Activated naive CD4-positive, alpha-beta T cell treated with anti-CD3 and anti-CD28 coated beads, Interleukin-2, amount 50 U/mL, for 72 hours (primary cell): ENCODE results near the gene PLXND1. TPM values are rescaled to one million over a fixed set of nuclear protein-coding genes. Genes with fewer than 3 reads are reported as not detected.

Experiments
- ATAC-seq, 2 donors: fragments of 150-1000 bp; cut with Tn5 transposase; 2 replicates each; pipeline ENCODE4 v1.10.0; 2021; ENCODE audit warnings: mild to moderate bottlenecking in 2 of 2, moderate library complexity in 2 of 2
- DNase-seq, 2 donors: peaks; one replicate each; pipeline ENCODE4 v3.0.0; 2021 to 2022; ENCODE audit warnings: low spot score in 2 of 2
- H3K27ac Mint-ChIP-seq, 2 donors: one replicate each; pipeline ENCODE4 v1.8.0; 2022; ENCODE audit warnings: mild to moderate bottlenecking in 2 of 2, mixed read lengths in 2 of 2
- H3K36me3 Mint-ChIP-seq, 2 donors: one replicate each; pipeline ENCODE4 v1.8.0; 2022; ENCODE audit warnings: mixed read lengths in 2 of 2
- H3K9me3 Mint-ChIP-seq, 2 donors: one replicate each; pipeline ENCODE4 v1.8.0; 2022; ENCODE audit warnings: mixed read lengths in 2 of 2
- total RNA-seq, 2 donors: library from RNA; stranded (reverse); gene quantifications; one replicate each; pipeline ENCODE4 v1.2.3, GENCODE V29; 2022

Gene PLXND1
- total RNA-seq, 2 donors from 2014 or later, result 3.5 to 5.7 TPM

DNA sequence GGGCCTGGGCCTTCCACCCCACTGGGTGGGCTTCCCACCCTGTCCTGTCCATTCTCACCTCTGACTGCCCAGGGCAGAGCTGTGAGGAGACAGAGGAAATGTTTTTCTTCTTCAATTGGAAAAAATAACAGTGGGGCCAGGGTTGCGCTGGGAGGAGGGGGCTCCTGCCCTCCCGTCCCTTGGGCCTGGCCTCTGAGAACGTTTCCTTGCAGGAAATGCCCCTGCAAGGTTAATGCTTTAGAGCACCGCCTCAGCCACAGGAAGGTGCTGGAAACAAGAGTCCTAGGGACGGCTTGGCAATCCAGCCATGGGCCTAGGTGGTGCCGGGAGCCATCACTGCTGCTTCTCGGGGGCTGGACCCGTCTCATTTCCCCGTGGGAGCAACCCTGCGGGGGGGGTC lies 3.8 kb upstream of the PLXND1 start:
- DNase-seq (no peak), ATAC-seq (no peak)
- no peak overlapping the region for H3K27ac Mint-ChIP-seq
- H3K36me3 Mint-ChIP-seq, result peaks cover 0 to 6% of the 10 kb centered on the region in 2 donors
- no peaks in the 10 kb centered on the region for H3K9me3 Mint-ChIP-seq

DNA sequence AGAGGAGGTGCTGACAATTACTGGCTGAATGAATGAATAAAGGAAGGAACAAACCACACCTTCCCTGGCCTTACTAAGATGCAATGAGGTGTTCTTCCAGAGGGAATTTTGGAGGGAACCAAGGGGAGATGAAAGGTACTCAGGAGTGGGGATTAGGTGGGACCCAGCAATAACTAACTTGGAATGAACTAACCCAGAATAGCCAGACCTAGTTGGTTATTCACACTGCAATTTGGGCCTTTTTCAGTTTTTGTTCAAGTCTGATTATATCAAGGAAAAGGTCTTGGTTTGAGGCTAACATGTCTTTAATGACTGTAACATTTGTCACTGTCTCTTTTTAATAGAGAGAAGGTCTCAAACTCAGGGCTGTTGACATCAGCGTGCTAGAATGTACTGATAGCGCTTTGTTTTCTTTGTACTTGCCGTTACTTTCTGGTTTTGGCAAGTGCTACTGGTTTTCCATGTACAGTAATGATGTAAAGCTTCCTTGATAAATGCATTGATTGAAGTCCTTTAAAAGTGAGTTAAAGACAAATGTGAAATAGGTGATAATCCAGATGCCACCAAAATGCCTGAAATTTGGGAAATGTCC lies 3.2 kb upstream of the PLXND1 start:
- no peak for ATAC-seq
- no peak overlapping the region for H3K27ac Mint-ChIP-seq

DNA sequence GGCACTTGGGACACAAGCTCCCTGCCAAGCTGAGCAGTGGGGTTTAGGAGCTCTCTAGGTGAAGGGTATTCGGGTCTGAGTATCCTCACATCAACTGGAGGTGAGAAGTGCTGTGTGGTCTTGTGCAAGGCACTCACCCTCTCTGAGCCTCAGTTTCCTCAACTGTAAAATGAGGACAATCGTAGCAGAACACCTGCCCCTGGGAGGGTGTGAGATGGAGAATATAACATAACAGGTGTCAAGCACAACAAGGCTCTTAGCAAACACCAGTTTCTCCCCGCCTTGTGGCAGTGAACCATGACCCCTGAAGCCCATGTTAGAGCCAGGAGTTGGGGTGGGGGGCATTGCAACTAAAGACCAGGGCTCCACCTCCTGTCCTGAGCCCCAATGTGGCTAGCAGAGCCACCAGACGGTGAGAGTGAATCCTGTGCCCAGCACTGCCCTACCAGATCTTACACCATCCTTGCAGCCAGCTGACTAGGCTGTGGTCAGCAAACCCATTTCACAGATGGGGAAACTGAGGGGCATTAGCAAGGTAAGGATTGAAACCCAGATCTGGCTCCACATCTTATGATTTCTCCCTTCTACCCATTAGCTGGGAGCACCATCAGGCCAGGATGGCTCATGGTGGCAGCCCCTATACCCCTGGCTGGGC lies 2.6 kb upstream of the PLXND1 start:
- H3K36me3 Mint-ChIP-seq, result peaks cover 0 to 6% of the 10 kb centered on the region in 2 donors
- ATAC-seq (no peak), DNase-seq (no peak)
- no peaks in the 10 kb centered on the region for H3K9me3 Mint-ChIP-seq
- H3K27ac Mint-ChIP-seq, result no peak overlapping the region

More for the DNA sequence above, 3.2 kb upstream of the PLXND1 start:
- Mint-ChIP-seq H3K9me3 (no peaks in the 10 kb centered on the region), H3K36me3 (peaks cover 0 to 6% of the 10 kb centered on the region in 2 donors)
- DNase-seq, result no peak

DNA sequence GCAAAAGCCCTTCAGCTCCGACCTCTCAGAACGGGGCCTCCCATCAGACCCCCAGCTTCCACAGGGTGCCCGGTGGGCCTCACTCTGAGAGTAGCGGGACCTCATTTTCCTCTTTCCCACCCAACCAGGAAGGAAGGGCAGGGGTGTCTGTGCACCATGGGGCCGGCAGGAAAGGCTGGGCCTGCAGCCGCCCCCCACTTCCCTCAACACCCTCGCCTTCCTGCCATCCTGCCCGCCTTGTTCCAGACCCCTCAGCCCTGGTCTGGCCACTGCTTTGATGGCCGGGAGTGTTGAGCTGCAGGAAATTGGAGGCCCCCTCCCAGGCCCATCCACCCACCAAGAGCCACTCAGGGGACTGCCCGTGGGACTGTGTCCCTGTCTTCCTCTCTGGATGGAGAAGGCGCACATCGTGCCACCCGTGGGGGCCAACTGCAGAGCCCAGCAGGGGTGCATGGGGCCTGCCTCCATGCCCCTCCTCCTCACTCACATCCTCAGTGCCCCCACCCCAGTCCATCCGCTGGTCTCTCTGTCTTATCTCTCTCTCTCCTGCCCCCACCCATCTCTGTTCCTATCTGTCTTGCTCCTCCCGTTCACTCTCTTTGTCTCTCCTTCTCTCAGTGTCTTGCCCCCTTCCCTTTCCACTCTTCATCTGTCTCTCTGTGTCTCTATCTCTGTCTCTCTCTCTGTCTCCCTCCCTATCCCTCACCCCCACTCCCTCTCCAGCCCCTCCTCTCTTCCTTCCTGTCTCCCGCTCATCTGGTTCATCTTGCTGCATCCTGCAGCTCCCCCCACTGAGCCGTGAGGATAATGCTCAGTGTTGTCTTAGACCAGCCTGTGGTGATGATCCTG lies 1.8 kb upstream of the PLXND1 start:
- Mint-ChIP-seq H3K27ac (no peak overlapping the region), H3K9me3 (no peaks in the 10 kb centered on the region), H3K36me3 (peaks cover 0 to 6% of the 10 kb centered on the region in 2 donors)
- DNase-seq (no peak), ATAC-seq (no peak)

DNA sequence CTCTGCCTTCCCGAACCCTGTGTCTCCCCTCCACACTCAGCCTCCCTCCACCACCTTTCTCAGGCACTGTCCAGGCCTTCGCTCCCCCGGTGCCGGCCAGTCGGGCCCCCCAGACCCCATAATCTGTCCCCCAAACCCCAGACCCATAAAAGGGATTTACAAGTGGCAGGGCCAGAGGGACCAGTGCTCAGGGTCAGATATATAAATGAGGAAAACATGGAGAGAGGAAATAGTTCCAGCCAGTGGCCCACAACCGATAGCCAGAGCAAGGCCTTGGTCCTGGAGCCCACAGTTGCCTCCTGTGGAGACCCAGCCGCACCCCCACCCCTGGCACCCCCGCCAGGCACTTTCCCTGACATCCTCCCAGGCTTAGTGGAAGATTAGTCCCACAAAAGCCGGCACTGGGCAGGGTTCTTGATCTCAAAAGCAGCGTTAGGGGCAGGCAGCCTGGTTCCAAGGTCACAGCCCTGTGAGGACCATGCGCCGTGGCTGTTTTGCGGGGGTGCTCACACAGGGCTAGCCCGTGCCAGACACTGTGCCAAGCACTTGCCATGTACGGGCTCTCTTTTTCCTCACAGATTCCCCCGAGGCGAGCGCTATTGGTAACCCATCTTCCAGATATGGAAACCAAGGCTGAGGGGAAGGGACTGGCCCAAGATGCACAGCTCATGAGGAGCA lies 1.1 kb upstream of the PLXND1 start:
- DNase-seq (no peak), ATAC-seq (no peak)
- no peak overlapping the region for H3K27ac Mint-ChIP-seq
- H3K36me3 Mint-ChIP-seq, result peaks cover 0 to 6% of the 10 kb centered on the region in 2 donors
- H3K9me3 Mint-ChIP-seq, result no peaks in the 10 kb centered on the region

DNA sequence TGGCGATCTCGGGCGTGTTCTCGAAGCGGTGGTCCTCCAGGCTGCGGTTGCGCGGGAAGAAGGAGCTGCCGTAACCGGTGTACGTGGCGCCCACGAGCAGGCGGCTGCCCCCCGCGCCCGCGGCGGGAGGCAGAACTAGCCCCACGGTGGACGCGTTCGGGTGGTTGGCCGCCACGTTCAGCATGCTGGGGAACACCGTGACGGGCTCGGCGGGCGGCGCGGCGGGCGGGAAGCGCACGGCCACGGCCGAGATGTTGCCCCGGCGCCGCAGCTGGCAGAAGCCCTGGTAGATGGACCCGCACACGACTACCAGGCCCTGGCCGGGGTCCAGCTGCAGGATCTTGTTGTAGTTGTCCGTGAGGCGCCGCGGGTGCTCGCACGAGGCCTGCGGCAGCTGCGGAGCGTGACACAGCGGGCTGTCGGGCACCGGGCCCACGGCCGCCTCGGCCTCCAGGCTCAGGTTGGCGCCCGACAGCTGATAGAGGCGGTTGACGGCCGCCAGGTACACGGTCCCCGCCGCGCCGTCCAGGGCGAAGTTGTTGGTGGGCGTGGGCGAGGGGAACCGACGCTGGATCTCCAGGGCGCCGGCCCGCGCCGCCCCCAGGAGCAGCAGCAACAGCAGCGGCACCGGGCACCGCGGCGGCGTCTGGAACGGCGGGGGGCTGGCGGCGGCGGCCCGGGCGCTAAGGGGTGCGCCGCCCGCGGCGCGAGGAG lies 397 bp downstream of the PLXND1 start:
- Mint-ChIP-seq H3K36me3 (peaks cover 0 to 6% of the 10 kb centered on the region in 2 donors), H3K9me3 (no peaks in the 10 kb centered on the region), H3K27ac (no peak overlapping the region)
- ATAC-seq, result peak; percentile 32 to 45
- DNase-seq, result peak in 1 of 2 donors; percentile 23

DNA sequence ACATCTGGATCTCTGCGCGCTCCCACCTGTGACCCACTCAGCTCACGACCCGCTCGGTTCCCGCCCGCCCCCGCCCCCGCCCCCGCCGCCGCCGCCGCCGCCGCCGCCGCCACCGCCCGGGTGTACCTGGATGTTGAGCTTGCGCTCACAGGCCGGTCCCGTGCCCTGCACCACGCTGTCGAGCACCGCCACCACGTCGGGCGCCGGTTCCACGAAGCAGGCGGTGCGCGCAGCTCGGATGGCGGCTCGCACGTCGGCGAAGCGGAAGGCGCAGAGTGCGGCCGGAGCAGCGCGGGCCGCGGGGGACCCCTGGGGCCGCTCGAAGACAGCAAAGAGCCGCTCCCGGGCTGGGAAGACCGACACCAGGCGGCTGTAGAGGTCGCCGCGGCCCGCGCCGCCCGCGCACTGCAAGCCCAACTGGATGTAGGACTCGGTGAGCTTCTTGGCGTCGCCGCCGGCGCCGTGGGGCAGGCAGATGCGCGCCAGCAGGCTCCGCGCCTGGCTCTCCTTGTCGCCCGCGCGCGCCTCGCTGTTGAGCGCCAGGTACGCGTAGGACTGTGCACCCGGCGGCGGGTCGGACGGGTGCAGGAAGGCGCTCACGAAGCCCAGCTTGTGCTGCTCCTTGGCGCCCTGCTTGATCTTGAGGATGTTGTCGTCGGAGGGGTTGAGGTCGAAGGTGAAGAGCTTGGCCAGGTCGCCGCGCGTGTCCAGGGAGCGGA lies 1.1 kb downstream of the PLXND1 start:
- ATAC-seq (peak; percentile 49 to 56), DNase-seq (peak in 1 of 2 donors; percentile 54)
- Mint-ChIP-seq H3K36me3 (peaks cover 0 to 6% of the 10 kb centered on the region in 2 donors), H3K9me3 (no peaks in the 10 kb centered on the region), H3K27ac (no peak overlapping the region)

DNA sequence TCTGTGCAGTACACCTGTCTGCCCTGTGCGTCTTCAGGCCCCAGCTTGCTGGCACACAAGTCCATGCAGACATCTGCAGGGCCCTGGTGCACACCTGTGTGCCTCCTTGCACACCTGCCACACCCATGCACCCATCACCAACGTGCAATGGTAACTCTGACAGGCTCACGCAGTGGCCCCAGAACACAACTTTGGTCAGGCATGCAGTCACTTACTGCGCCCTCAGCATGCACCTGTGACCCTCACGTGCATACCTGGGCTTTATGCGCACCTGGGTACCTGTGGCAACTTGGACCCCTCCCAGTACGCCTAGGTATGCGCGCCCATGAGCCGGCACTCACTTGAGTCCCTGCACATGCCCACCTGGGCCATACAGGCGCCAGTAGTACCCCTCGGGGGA lies 1.7 kb downstream of the PLXND1 start:
- Mint-ChIP-seq H3K36me3 (peaks cover 0 to 6% of the 10 kb centered on the region in 2 donors), H3K27ac (no peak overlapping the region), H3K9me3 (no peaks in the 10 kb centered on the region)
- no peak for DNase-seq
- ATAC-seq, result no peak

DNA sequence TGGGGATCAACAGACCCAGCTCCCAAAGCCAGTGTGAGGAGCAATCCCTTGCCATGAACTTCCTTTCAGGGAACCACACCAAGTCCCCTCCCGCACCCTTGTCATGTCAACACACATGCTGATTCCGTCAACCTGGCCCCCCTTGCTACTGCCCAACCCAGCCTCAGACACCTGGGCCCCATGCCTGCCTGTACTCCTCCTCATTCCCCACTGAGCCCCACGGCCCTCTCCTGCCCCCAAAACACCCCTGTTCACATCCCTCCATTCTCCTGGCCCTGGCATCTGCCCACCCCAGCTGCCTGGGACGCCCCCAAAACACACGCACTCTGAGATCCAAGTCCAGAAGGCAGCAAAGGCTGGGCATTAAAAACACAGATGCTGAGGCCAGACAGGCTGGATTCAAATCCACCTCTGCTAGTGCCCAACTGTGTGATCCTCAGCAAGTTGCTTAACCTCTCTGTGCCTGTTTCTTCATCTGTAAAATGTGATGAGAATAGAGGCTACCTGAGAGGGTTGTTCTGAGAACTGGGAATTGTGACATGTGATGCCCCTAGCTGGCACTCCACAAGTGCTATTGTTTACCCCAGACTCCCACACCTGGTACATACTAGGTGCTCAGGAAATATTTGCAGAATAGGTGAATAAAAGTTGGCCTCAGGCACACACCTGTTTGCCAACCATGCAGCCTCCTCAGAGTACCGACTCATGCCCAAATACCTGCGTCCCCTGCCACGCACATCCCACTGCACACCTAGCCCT lies 2.3 kb downstream of the PLXND1 start:
- no peak for DNase-seq
- no peaks in the 10 kb centered on the region for H3K9me3 Mint-ChIP-seq
- H3K27ac Mint-ChIP-seq, result no peak overlapping the region
- H3K36me3 Mint-ChIP-seq, result peaks cover 0 to 6% of the 10 kb centered on the region in 2 donors
- no peak for ATAC-seq

DNA sequence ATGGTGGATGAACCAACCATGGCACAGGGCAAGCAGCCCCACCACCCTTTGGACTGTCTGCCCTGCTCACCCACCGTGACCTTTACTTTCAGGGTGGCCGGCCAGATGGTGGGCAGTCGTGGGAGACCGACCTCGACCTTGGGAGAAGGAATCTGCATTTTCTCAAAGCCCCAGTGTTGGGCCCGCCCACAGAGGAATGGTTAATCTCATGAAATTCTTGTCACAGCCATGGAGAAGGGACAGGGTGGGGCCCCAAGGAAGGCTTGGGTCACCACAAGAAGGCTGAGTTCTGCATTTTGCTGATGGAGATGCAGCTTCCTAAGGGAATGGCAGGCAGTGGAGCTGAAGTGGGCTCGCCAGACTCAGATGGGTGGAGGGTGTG lies 2.9 kb downstream of the PLXND1 start:
- no peak for ATAC-seq
- DNase-seq, result no peak
- Mint-ChIP-seq H3K9me3 (no peaks in the 10 kb centered on the region), H3K36me3 (peaks cover 0 to 6% of the 10 kb centered on the region in 2 donors), H3K27ac (no peak overlapping the region)

DNA sequence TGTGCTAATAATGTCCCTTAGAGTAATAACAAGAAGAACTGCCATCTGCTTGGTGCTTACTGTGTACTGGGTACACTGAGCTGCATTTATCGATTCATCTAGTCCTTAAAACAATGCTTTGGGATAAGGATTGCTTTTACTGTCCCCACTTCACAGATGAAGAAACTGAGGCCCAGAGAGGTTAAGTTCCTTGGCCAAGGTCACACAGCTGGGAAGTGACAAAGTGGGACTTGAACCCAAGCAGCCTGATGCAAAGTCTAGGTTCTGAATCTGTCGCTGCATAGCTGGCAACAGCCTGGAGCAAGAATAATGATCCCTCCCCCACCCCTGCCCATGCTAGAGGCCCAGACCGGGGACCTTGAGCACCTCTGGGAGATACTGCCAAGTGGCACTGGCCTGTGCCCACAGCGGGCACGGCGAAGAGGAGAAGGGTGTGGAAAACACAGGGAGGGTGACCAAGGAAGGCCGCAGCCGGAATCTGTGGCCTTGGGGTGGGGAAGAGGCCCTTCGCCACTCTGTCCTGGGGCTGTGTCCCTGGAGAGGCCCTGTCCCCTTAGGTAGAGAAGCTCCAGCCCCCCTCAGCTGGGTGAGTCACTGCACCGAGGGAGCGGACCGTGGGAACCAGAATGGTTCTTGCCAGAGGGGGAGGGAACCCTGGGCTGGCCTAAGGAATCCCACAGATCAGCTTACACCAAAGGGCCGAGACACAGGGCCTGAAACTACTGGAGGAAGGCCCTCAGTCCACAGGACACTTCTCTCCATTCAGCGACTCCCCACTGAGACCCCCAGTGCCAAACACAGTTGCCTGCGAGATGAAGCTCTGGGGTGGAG lies 3.5 kb downstream of the PLXND1 start:
- Mint-ChIP-seq H3K36me3 (peaks cover 0 to 6% of the 10 kb centered on the region in 2 donors), H3K27ac (no peak overlapping the region), H3K9me3 (no peaks in the 10 kb centered on the region)
- ATAC-seq (no peak), DNase-seq (no peak)

DNA sequence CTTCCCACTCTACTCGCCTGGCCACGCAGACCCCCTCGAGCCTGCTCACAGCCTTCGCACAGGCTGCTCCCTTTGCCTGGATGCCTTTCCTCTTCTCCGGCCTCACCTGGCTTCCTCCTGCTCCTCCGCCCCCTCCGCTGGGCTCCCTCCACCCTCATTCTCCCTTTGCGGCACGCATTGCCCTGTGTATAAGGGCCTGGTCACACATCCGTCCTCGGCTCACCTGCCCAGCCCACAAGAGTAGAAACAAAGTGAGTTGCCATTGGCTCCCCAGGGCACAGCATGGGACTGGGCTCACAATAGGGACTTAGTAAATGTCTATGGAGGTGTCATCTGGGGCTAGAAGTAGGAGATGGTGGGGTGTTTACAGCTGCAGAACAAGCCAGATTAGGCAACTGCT lies 4.2 kb downstream of the PLXND1 start:
- Mint-ChIP-seq H3K27ac (no peak overlapping the region), H3K36me3 (peaks cover 0 to 6% of the 10 kb centered on the region in 2 donors), H3K9me3 (no peaks in the 10 kb centered on the region)
- DNase-seq, result no peak
- no peak for ATAC-seq

DNA sequence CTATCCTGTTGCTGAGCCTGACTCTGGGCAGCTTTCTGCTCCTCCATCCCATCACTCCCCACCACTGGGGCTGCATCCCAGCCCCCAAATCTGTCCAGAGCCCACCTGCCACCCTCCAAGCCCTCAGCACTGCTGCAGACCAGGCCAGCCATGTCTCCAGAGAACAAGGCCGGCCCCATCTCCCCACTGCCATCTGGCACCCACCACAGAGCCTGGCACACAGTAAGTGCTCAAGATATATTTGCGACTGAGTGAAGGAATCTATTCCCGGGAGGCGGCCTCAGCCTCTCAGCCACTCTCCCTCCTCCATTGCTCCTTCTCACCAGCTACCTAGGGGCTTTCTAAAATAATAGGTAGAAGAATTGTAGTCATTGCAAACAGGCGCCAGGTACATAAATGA lies 4.8 kb downstream of the PLXND1 start:
- ATAC-seq, result no peak
- no peaks in the 10 kb centered on the region for H3K9me3 Mint-ChIP-seq
- H3K27ac Mint-ChIP-seq, result no peak overlapping the region
- no peak for DNase-seq
- H3K36me3 Mint-ChIP-seq, result peaks cover 0 to 6% of the 10 kb centered on the region in 2 donors

DNA sequence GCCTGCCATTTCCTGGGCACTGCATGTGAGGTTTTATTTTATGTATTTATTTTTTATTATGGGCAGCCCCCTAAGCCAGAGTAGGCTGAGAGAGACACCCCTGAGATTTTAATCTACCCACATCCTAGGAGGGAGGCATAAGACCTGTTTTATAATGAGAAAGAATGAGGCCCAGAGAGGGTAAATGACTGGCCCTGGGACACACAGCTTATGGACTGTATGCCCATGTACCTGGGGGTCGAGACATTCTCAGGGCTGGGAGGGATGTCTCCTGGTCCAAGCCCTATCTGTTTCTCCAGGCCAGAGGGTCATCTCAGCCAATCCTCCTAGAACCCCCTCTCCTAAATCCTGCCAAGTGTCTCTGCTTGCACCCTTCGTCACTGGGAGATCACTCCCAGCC lies 6.1 kb downstream of the PLXND1 start:
- Mint-ChIP-seq H3K27ac (no peak overlapping the region), H3K36me3 (peaks cover 0 to under 1% of the 10 kb centered on the region in 2 donors), H3K9me3 (no peaks in the 10 kb centered on the region)
- ATAC-seq (no peak), DNase-seq (no peak)
